ENCODE results near the gene UMAD1.
A peak's percentile ranks its signal among the peaks of the same experiment; 100 is the strongest.
"Not testable (repeated sequence)": the region's sequence is repeated elsewhere in the genome, so short reads cannot be mapped to it uniquely, and the experiment has no call there.

The UMAD1 gene

GRCh38 chr7:7795630-7796121 lies 155.1 kb downstream of the UMAD1 start:
- H3K4me3 ChIP-seq (ENCODE audit: low read depth, low read length), result no peak overlapping the region
- DNase-seq (ENCODE audit: low read depth), result no peak
- no peak for TF ChIP-seq CTCF (IDR thresholded peaks at IDR 0.05; ENCODE audit: control insufficient read depth, extremely low read depth, insufficient read depth)

DNA sequence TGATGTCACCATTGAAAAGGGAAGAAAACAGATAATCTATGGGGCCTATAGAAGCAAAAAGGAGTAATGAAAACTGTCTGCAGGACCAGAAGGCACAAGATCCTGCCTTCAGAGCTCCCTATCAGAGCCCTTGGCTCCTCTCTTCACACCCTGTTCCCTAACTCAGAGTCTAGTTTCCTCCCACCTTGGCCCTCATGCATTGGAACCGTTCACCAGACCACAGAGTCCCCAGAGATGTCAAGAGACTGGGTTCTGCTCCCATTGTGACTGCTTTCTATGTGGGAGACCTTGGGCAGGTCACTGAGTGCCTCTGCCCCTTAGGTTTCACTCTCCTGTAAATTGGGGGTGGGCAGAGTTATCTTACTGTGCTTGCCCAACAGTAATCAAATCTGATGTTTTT lies 158.0 kb downstream of the UMAD1 start:
- no peak for TF ChIP-seq CTCF (IDR thresholded peaks at IDR 0.05; ENCODE audit: control insufficient read depth, extremely low read depth, insufficient read depth)
- no peak overlapping the region for H3K4me3 ChIP-seq (ENCODE audit: low read depth, low read length)
- no peak for DNase-seq (ENCODE audit: low read depth)

GRCh38 chr7:7799138-7799537 lies 158.6 kb downstream of the UMAD1 start:
- TF ChIP-seq CTCF (IDR thresholded peaks at IDR 0.05; ENCODE audit: control insufficient read depth, extremely low read depth, insufficient read depth), result no peak
- peak; percentile 92 for DNase-seq (ENCODE audit: low read depth)
- peak overlapping the region; percentile 10; the same call in 1 of the 2 replicates for H3K4me3 ChIP-seq (ENCODE audit: low read depth, low read length)

- no peak for TF ChIP-seq CTCF (IDR thresholded peaks at IDR 0.05; ENCODE audit: control insufficient read depth, extremely low read depth, insufficient read depth)
- no peak for DNase-seq (ENCODE audit: low read depth)
Measured at GRCh38 chr7:7802531-7802930, 162.0 kb downstream of the UMAD1 start.

DNA sequence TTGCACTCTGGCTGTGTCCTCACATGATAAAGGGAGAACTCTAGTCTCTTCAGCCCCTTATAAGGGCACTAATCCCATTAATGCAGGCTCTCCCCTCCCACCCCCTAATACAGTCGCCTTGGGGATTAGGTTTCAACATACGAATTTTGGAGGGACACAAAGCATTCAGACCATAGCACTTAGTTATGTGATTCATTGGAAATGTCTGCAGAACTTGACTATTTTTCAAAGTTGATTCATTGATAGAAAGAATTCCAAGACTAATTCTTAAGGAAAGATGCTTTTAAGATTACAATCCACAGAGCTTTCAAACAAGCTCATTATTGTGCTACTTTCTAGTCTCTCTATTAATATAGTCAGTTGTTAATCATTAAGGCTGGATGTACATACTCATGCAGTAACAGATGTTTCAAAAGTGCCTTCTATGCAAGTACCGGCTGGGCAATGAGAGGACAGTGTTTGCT lies 163.2 kb downstream of the UMAD1 start:
- H3K4me3 ChIP-seq (ENCODE audit: low read depth, low read length), result no peak overlapping the region
- no peak for DNase-seq (ENCODE audit: low read depth)
- no peak for TF ChIP-seq CTCF (IDR thresholded peaks at IDR 0.05; ENCODE audit: control insufficient read depth, extremely low read depth, insufficient read depth)

More at GRCh38 chr7:7802531-7802930, 162.0 kb downstream of the UMAD1 start:
- no peak overlapping the region for H3K4me3 ChIP-seq (ENCODE audit: low read depth, low read length)

DNA sequence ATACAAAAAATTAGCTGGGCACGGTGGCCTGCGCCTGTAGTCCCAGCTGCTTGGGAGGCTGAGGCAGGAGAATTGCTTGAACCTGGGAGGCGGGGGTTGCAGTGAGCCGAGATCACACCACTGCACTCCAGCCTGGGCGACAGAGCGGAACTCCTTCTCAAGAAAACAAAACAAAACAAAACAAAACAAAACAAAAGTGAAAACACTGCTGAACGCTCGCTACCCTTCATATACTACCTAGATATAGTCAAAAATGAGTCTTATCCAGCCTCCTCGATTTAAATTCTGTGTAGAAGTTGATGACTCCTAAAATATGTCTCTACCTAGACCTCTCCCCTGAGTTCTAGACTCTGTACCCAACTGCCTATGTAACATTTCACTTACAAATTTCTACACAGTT lies 164.3 kb downstream of the UMAD1 start:
- DNase-seq (ENCODE audit: low read depth); H3K4me3 ChIP-seq (ENCODE audit: low read depth, low read length): not testable (repeated sequence)

- no peak for TF ChIP-seq CTCF (IDR thresholded peaks at IDR 0.05; ENCODE audit: control insufficient read depth, extremely low read depth, insufficient read depth)
- no peak overlapping the region for H3K4me3 ChIP-seq (ENCODE audit: low read depth, low read length)
- DNase-seq (ENCODE audit: low read depth), result no peak
Measured at GRCh38 chr7:7805511-7806153, 165.1 kb downstream of the UMAD1 start.

All from LNCaP clone FGC (cell line).